Activated CD8-positive, alpha-beta memory T cell treated with anti-CD3 and anti-CD28 coated beads, Interleukin-2, amount 50 U/mL, for 24 hours (primary cell): ENCODE measurements around the gene BPIFB6.

Experiments used
- DNase-seq: peaks from one replicate; pipeline ENCODE4 v3.0.0-alpha.2; 2020; ENCODE audit errors: extremely low read depth

The BPIFB6 gene

GRCh38 chr20:33062825-33063149 is 31.3 kb downstream of the BPIFB6 start:
- DNase-seq: no peak

GRCh38 chr20:33063271-33063670 is 31.8 kb downstream of the BPIFB6 start:
- DNase-seq: no peak

DNA sequence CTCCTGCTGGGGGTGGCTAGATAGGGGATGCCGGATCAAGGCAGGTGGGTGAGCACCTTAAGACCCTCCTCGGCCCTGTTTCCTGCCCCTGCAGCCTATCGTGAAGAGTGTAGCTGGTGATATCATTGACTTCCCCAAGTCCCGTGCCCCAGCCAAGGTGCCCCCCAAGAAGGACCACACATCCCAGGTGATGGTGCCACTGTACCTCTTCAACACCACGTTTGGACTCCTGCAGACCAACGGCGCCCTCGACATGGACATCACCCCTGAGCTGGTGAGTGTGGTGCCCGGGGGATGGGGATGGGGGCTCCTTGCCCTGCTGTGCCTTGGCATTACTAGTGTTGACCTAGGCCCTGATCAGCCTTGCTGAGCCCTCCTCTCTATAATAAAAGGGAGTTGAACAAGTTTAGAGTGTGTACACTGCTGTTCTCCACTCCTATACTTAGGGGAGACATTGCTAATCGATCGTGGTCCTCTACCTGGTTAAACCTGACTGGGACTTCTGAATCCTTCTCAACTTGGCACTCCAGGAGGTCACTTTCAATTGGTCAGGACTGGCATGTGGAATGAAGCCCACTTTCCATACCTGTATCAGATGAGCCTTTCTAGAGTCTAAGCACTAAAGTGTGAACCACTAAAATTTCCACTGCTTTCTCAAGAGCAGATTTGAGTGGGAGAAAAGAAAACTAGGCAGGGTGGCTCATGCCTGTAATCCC is 33.3 kb downstream of the BPIFB6 start:
- no peak for DNase-seq

DNA sequence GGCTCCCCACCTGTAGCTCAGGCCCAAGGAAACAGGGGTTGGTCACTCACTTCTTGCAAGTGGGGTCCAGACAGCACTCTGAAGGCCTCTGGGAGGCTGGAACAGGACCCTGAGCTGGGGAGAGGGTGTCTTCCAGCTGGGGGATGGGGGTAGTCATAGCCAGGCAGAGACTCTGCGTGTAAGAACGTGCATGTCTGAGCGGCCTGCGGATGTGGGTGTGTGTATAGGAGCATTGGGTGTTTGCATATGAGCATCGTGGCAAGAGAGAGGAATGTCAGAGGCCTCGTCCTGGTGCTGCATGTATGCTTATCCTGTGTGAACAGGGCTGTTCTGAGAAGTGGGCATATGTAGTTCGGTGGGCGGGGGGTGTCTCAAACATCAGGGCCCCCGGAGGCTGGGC is 34.3 kb downstream of the BPIFB6 start:
- no peak for DNase-seq

- DNase-seq: no peak
Measured at GRCh38 chr20:33067806-33068205, 36.4 kb downstream of the BPIFB6 start.

DNA sequence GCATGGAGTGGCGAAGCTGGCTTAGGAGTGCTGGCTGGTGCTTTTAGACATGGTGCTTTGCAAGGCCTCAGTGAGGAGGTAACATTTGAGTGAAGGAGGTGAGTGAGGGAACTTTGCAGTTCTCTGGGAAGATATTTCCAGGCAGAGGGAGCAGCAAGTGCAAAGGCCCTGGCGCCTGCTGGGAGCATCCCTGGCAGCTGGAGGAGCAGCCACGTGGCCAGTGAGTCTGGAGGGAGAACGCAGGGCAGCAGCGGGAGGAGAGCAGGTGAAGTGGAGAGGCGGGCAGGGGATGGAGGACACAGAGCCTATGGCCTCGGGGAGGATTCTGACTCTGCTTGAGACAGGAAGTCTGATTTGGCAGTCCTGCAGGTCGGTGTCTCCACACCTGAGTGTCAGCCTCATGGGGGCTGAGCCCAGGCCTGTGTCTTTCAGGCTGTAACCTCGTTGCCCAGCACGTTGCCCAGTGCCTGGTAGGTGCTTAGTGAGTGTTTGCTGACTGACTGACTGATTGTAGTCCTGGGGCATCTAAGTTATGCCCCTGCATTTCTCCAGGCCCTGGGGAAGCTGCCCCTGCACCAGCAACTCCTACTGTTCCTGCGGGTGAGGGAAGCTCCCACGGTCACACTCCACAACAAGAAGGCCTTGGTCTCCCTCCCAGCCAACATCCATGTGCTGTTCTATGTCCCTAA is 36.9 kb downstream of the BPIFB6 start:
- no peak for DNase-seq

- no peak for DNase-seq
Measured at GRCh38 chr20:33069673-33070072, 38.2 kb downstream of the BPIFB6 start.

DNA sequence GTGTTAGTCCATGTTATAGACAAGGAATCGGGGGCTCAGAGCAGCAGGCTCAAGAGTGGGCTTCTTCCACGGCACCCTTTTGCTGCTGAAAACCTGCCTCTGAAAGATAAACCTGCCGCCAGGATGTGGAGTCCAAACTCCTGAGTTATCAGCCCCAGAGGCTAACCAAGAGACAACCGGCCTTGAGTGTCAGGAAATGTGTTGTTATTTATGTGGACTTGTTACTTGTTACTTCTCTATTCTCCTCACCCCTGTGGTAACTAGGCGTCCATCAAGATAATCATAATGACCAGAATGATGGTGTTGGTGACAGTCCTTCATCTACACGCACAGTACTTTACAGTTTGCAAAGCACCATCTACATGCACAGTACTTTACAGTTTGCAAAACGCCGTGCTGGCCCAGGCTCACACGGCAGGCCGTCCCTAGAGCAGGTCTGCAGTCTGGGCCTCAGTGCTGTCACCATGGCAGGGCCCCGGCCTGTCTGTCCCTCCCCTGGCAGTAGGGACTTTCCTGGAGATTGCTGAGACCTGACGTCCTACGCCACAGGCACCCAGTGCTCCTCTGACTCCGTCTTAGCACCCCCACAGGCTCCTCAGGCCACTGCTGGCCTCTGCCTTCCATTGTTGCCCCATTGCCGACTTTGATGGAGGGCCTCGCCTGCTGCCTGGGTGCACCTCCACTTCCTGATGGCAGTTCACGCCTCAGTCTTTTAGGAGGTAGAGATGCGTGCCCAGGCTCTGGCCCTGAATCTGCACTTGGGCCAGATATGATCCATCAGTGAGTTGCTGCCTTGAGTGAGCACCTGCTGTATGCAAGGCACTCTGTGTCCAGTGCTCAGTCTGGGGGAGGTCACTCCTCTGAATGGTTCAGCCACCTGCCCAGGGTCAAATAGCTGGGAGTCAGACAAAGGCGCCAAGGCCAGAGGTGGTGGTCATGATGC is 38.9 kb downstream of the BPIFB6 start:
- no peak for DNase-seq

GRCh38 chr20:33071198-33071597 is 39.8 kb downstream of the BPIFB6 start:
- no peak for DNase-seq

- DNase-seq: no peak
Measured at GRCh38 chr20:33072362-33072761, 40.9 kb downstream of the BPIFB6 start.

DNA sequence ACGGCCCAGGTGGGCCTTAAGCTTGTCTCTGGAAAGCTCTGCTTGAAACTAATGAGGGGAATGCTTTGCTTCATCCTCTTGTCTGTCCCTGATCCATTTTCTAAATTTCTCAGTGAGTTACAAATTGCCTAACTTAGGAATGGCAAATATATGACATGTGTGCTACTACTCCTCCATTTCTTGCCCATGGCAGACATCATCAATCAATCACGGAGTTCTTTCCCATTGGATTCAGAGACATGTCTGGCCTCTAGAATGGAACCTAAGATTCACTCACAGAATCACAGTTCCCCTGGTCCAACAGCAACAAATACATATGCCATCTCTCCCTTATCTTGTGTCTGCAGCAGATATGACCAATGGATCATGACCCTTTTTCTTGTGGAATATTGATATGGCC is 41.4 kb downstream of the BPIFB6 start:
- DNase-seq: no peak

DNA sequence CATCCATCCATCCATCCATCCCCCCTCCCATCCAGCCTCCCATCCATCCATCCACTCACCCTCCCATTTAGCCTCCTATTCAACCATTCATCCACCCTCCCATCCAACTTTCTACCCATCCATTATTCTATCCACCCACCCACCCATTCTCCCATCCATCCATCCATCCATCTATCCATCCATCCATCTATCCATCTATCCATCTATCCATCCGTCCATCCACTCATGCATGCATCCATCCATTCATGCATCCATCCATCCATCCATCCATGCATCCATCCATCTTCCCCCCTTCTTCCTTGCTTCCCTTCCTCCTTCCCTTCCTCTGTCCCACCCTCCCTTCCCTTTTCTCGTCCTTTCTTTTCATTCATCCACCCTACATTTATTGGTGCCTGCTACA is 43.2 kb downstream of the BPIFB6 start:
- DNase-seq: no peak

GRCh38 chr20:33075281-33075680 is 43.8 kb downstream of the BPIFB6 start:
- no peak for DNase-seq

DNA sequence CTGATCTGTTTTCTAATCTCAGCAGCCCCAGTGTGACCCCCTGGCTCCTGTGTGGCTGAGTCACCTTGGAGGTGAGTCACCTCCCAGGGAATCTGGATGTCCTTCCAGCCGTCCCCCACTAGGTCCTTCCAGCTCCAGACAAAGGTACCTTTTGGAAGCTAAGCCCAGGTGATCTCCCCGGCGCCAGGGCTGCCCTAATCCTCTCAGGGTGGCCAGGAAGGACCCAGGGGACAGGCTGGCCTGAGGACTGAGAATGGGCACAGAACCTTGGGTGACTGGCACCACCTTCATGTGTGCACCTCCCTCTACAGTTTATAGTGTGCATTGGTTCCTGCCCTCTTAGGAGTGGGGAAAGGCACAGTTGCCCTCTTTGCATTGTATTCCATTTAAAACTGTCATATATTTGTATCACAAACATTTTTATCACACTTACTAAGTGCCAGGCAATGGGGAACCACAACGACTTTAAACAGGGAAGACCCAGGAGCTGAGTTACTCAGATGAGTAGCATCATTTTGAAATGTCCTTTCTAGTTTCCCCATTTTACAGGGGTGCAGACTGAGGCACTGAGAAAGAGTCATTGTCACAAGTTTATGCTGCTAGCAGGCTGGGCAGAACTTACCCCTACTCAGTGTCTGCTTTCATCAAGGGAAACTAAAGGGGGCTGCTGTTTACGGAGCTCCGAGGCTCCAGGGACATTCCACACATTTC is 45.4 kb downstream of the BPIFB6 start:
- DNase-seq: no peak

DNA sequence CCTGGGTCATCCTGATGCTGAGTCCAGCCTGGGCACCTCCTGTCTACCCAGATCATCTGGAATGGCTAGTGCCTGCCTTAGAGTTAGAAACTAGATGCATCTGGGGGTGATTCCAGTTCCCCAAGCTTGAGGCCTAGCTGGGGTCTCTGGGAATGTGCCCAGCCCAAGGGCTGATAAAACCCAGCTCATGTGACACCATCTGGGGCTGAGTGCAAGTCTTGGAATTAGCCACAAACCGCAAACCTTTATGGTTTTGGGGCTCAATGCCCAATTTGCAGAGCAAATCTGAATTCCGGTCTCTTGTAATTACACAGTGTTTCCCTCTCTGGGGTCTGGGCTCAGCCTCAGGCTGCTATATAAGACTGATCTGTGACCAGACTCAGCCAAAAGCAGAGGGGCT is 47.8 kb downstream of the BPIFB6 start, which contains the start of gene BPIFB4:
TSS of gene BPIFB4 (plus strand) at position 385 of the 400 bp plus-strand sequence. CDS start 1,884 bp downstream, outside the sequence.
- no peak for DNase-seq

- DNase-seq: no peak
Measured at GRCh38 chr20:33081411-33082154, 50.1 kb downstream of the BPIFB6 start.

DNA sequence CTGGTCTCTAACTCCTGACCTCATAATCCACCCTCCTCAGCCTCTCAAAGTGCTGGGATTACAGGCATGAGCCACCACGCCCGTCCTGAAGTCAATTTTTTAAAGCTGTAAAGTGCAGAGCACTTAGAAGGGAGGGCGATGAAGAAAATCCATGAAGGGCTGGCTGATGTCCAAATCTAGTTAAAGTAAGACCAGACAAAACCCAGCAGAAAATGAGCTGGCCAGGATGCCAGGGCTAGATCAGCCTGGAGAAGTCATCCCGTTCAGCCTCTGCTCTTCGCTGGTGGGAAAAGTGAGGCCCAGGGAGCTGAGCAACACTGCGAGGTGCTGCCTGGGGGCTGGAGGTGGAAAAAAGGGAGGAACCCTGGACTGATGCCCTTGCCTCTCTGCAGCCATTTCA is 51.1 kb downstream of the BPIFB6 start:
- no peak for DNase-seq

- DNase-seq: no peak
Measured at GRCh38 chr20:33083544-33084340, 52.3 kb downstream of the BPIFB6 start.

- DNase-seq: no peak
Measured at GRCh38 chr20:33084722-33085121, 53.3 kb downstream of the BPIFB6 start.

DNA sequence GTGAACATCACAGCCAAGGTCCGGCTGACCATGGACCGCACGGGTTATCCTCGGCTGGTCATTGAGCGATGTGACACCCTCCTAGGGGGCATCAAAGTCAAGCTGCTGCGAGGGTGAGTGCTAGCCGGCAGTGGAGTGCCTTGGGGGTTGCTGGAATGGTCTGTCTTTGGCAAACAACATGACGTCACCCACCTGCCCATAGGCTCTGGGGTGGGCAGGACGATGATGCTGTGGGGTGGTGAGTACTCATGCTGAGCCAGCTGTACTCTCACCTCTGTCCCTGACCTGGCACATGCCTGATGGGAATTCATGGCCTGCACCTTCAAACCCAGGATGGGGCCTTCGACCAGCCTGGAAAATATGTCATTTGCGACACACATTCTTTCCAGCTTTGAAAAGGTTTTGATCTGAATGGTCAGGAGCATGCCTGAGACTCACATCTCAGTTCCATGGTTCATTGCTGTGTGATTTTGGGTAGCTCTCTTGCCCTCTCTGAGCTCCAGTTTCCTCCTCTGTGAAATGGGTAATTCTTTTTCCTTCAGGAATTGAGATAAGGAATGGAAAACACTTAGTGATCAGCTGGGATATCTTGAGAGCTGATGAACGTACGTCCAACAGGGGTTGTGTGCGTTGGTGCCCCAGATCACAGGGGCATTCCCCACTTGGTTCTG is 54.7 kb downstream of the BPIFB6 start:
- DNase-seq: no peak
